K562 (cell line): ENCODE results near the gene TRIM40. TPM values are rescaled to one million over a fixed set of nuclear protein-coding genes. Genes with fewer than 3 reads are reported as not detected.

Source experiments
- ATAC-seq: fragments of 200-7000 bp; cut with Tn5 transposase; 3 replicates; pipeline ENCODE4 v1.9.1; 2020; ENCODE audit warnings: moderate library complexity
- BruUV-seq: library from RNA; stranded (reverse); fragments of 400-500 nt; replicated peaks from 2 replicates; lab custom pipeline; 2021; lab: Mats Ljungman, UMichigan
- CTCF ChIA-PET: fragments of 300-600 bp; formaldehyde crosslinking; extraction: SDS; loops from one replicate; lab custom pipeline; 2021; ENCODE audit warnings: low intra/inter-chr PET ratio; lab: Yijun Ruan, JAX
- POLR2A ChIA-PET: fragments of 300-600, 350-650 bp; sonication (Branson Sonifier 250); formaldehyde crosslinking; extraction: SDS; loops from one replicate; lab custom pipeline; 2021; ENCODE audit warnings: antibody characterized with exemption, inconsistent platforms; lab: Yijun Ruan, JAX
- DNase-seq, 4 experiments: peaks; one replicate each; pipeline versions ENCODE4 v3.0.0 to v3.0.0-alpha.2; 2011 to 2018; ENCODE audit warnings: low spot score in 3 of 4, mixed read lengths in 3 of 4; ENCODE audit errors: extremely low read depth in 1 of 4
- FAIRE-seq: peaks from 2 replicates; lab custom pipeline; 2011; peaks lifted over from hg19 to GRCh38; lab: Jason Lieb, UNC
- H2AFZ ChIP-seq: 2 replicates; pipeline ENCODE4 v1.6.0; 2011; ENCODE audit warnings: low read depth, low read length, control low read depth, inconsistent platforms
- H3K27ac ChIP-seq: fragments of 200-600 bp; 3 replicates; pipeline ENCODE4 v1.8.0; 2011; ENCODE audit warnings: low read depth, mild to moderate bottlenecking, control low read depth, inconsistent platforms, low read length, moderate library complexity, mixed read lengths; ENCODE audit errors: extremely low read depth
- H3K27me3 ChIP-seq, 2 experiments: fragments of 300-600 bp in 1 of 2; 2 replicates in 1 of 2; 3 replicates in 1 of 2; pipeline versions ENCODE4 v1.6.0 to v1.8.0; 2011; ENCODE audit warnings: inconsistent platforms in 2 of 2, low read length in 2 of 2, mild to moderate bottlenecking in 1 of 2, mixed read lengths in 1 of 2, moderate library complexity in 1 of 2; ENCODE audit not compliant: control insufficient read depth in 2 of 2, insufficient read depth in 2 of 2
- H3K36me3 ChIP-seq: fragments of 300-600 bp; 3 replicates; pipeline ENCODE4 v1.8.0; 2011; ENCODE audit warnings: mild to moderate bottlenecking, low read length, inconsistent platforms; ENCODE audit not compliant: control insufficient read depth, insufficient read depth
- H3K4me1 ChIP-seq, 2 experiments: fragments of 200-600 bp in 1 of 2; replicated peaks in 1 of 2; 2 replicates in 1 of 2; 3 replicates in 1 of 2; pipeline versions ENCODE4 v1.5.1 to v1.8.0; 2011; ENCODE audit warnings: inconsistent platforms in 2 of 2, low read length in 2 of 2, mild to moderate bottlenecking in 1 of 2, mixed read lengths in 1 of 2, moderate library complexity in 1 of 2; ENCODE audit not compliant: control insufficient read depth in 2 of 2, insufficient read depth in 2 of 2
- H3K4me2 ChIP-seq: 2 replicates; pipeline ENCODE4 v1.6.1; 2011; ENCODE audit warnings: low read length, control low read depth, inconsistent platforms, mixed read lengths; ENCODE audit not compliant: insufficient read depth
- H3K4me3 ChIP-seq: fragments of 200-600 bp; sonication (generic), shearing (Covaris generic); 2 replicates; pipeline ENCODE4 v1.5.1; 2016; ENCODE audit warnings: control low read depth, inconsistent platforms
- H3K79me2 ChIP-seq: fragments of 200-600 bp; 3 replicates; pipeline ENCODE4 v1.8.0; 2011; ENCODE audit warnings: low read length, inconsistent platforms; ENCODE audit not compliant: control insufficient read depth, insufficient read depth
- H3K9ac ChIP-seq, 2 experiments: 2 replicates each; pipeline versions ENCODE4 v1.6.0 to v1.6.1; 2011; ENCODE audit warnings: low read depth in 2 of 2, low read length in 2 of 2, control low read depth in 1 of 2, inconsistent platforms in 1 of 2, mild to moderate bottlenecking in 1 of 2, mixed read lengths in 1 of 2; ENCODE audit not compliant: insufficient read depth in 1 of 2
- H3K9me1 ChIP-seq: one replicate; pipeline ENCODE4 v1.6.0; 2011; ENCODE audit warnings: inconsistent platforms, mild to moderate bottlenecking, low read length, moderate library complexity; ENCODE audit not compliant: control insufficient read depth, insufficient read depth
- H3K9me3 ChIP-seq: replicated peaks from 2 replicates; pipeline ENCODE4 v1.5.1; 2011; ENCODE audit warnings: low read depth, low read length, inconsistent platforms; ENCODE audit not compliant: control insufficient read depth, insufficient read depth
- H4K20me1 ChIP-seq: replicated peaks from 2 replicates; pipeline ENCODE4 v1.6.1; 2011; ENCODE audit warnings: low read length, inconsistent platforms, mixed read lengths; ENCODE audit not compliant: control insufficient read depth, insufficient read depth
- POLR2AphosphoS2 ChIP-seq: IDR thresholded peaks from 2 replicates; pipeline ENCODE4 v1.6.1; 2012; ENCODE audit warnings: low read length, improper control_type of control experiment
- RAD21 ChIP-seq, 2 experiments: fragments of 250-450 bp in 1 of 2; fragments of 450-650 bp in 1 of 2; sonication (Bioruptor Pico) in 1 of 2; formaldehyde crosslinking in 1 of 2; IDR thresholded peaks in 1 of 2; conservative IDR thresholded peaks in 1 of 2; 2 replicates each; pipeline versions ENCODE4 v1.4.0 to v1.8.0; 2020 to 2022; ENCODE audit warnings: mild to moderate bottlenecking in 2 of 2, moderate library complexity in 1 of 2
- WGBS: fragments of 100-300 bp; shearing (Covaris generic); methylation state at CpG from one replicate; pipeline ENCODE4 v1.1.6; 2016; ENCODE audit warnings: low coverage, mixed read lengths; ENCODE audit not compliant: insufficient coverage; ENCODE audit errors: missing lambda C conversion rate; 5-methylcytosine and 5-hydroxymethylcytosine counted together
- in situ Hi-C: fragments of 300-500 bp; cut with MboI; formaldehyde crosslinking; loops from 4 replicates; pipeline ENCODE4 v1.15.0; 2018; ENCODE audit warnings: inconsistent platforms, mixed read lengths
- intact Hi-C: fragments of 100-400 bp; cut with micrococcal nuclease; formaldehyde crosslinking; loops from 2 replicates; pipeline ENCODE4 v1.14.2; 2022
- polyA plus RNA-seq, 8 experiments: library from polyadenylated mRNA; depleted of rRNA in 4 of 8; stranded (reverse) in 5 of 8; unstranded in 3 of 8; fragments of >200 nt; fragmentation: Nextera tagmentation in 2 of 8; fragmentation: Illumina TruSeq in 1 of 8; extraction: Ambion mirVana in 2 of 8; extraction: Trizol in 1 of 8; gene quantifications; 2 replicates each; pipeline versions ENCODE4 v1.2.1 to v1.2.3, GENCODE V29; 2011 to 2014; ENCODE audit warnings: inconsistent platforms in 1 of 8, missing spikeins in 1 of 8
- total RNA-seq, 7 experiments: library from RNA; depleted of rRNA in 6 of 7; stranded (reverse); fragments of >200 nt in 6 of 7; fragmentation: Illumina TruSeq in 2 of 7; extraction: Trizol in 2 of 7; gene quantifications; 2 replicates each; pipeline versions ENCODE4 v1.2.1 to v1.2.3, GENCODE V29; 2011 to 2021; ENCODE audit warnings: low replicate concordance in 1 of 7
- TF ChIP-seq, protein P1 (sequence below), 3 experiments: IDR thresholded peaks in 2 of 3; conservative IDR thresholded peaks in 1 of 3; 2 replicates each; pipeline ENCODE4 v1.5.1; 2011 to 2012; ENCODE audit warnings: low read length in 3 of 3, mild to moderate bottlenecking in 3 of 3, control low read depth in 2 of 3, improper control_type of control experiment in 1 of 3, inconsistent platforms in 1 of 3, low read depth in 1 of 3, mixed read lengths in 1 of 3, moderate library complexity in 1 of 3; ENCODE audit not compliant: insufficient read depth in 2 of 3

Gene TRIM40
- total and polyA plus RNA-seq, 9 of the 15 experiments (the other 6 are each of a cell fraction or from before 2014, with no cell fraction given): 0.04 to 0.08 TPM; not detected in 7

DNA sequence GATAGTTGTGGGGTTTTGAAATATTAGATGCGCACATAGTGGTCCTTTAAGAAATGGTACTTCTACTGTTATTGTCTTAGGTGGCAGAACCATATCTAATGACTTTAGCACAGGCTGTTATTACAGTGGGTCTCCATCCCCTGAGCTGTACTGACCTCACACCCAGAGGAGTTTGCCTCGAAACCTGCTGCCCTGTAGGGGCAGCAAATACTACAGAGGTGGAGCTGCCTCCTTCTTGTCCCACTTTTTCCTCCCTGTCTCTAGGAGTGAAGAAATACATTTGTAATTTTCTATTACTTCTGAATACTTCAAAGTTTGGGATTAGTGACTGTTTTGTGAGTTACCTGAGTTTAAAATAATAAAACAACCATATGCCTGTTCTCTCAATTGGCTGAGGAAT, 31.3 kb upstream of the TRIM40 start:
- POLR2A ChIA-PET: interaction anchor here (1.3 kb wide), 1 partner anchor 140 kb away, joined by 5 read pairs; no protein-coding TSS in a partner anchor
- H3K9me3 ChIP-seq: no peaks in the 10 kb centered on the region
- no peaks in the 10 kb centered on the region for H3K79me2 ChIP-seq
- peaks cover 22 to 28% of the 10 kb centered on the region in 2 experiments for H3K4me1 ChIP-seq
- DNase-seq (no peak), ATAC-seq (no peak), FAIRE-seq (no peak)
- H3K9me1 ChIP-seq: no peaks in the 10 kb centered on the region
- no peak overlapping the region for H3K27ac ChIP-seq
- 32% methylated on average over 2 of the region's 2 CpGs for WGBS
- intact Hi-C loops: loop anchor here (5.0 to 10.0 kb wide), 2 partner anchors 260 to 293 kb away; no protein-coding TSS in a partner anchor
- H3K9ac ChIP-seq: no peak overlapping the region
- no peak overlapping the region for H3K4me3 ChIP-seq
- CTCF ChIA-PET: interaction anchor here (1.5 to 4.2 kb wide), 2 partner anchors 26 to 66 kb away, joined by 3 to 66 read pairs; no protein-coding TSS in a partner anchor
- H3K36me3 ChIP-seq: no peaks in the 10 kb centered on the region
- no peaks in the 10 kb centered on the region for H4K20me1 ChIP-seq
- in situ Hi-C loops: no loop called here
- BruUV-seq: no TSS peak
- H3K27me3 ChIP-seq: peaks cover 21 to 34% of the 10 kb centered on the region in 2 experiments
- TF ChIP-seq POLR2AphosphoS2 (no peak), RAD21 (CRISPR knock-in tag; conservative IDR thresholded peaks at IDR 0.05 in 1 of 2, IDR thresholded peaks at IDR 0.05 in 1 of 2) (no peak)
- TF ChIP-seq, protein P1, sequence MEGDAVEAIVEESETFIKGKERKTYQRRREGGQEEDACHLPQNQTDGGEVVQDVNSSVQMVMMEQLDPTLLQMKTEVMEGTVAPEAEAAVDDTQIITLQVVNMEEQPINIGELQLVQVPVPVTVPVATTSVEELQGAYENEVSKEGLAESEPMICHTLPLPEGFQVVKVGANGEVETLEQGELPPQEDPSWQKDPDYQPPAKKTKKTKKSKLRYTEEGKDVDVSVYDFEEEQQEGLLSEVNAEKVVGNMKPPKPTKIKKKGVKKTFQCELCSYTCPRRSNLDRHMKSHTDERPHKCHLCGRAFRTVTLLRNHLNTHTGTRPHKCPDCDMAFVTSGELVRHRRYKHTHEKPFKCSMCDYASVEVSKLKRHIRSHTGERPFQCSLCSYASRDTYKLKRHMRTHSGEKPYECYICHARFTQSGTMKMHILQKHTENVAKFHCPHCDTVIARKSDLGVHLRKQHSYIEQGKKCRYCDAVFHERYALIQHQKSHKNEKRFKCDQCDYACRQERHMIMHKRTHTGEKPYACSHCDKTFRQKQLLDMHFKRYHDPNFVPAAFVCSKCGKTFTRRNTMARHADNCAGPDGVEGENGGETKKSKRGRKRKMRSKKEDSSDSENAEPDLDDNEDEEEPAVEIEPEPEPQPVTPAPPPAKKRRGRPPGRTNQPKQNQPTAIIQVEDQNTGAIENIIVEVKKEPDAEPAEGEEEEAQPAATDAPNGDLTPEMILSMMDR (IDR thresholded peaks at IDR 0.05 in 2 of 3, conservative IDR thresholded peaks at IDR 0.05 in 1 of 3; ENCODE audit: insufficient read depth in 2 of 3, low read depth in 1 of 3, low read length in 3 of 3): peak in 2 of 3 experiments; percentile 8 to 20; a peak in 1 of 6 replicates
- no peak overlapping the region for H2AFZ ChIP-seq
- H3K4me2 ChIP-seq: no peak overlapping the region
